H4 (cell line): Measurements from ENCODE around the gene DOC2B. TPM values are rescaled to one million over a fixed set of nuclear protein-coding genes. Genes with fewer than 3 reads are reported as not detected.
"Not testable (repeated sequence)": the region's sequence is repeated elsewhere in the genome, so short reads cannot be mapped to it uniquely, and the experiment has no call there.

Source experiments
- DNase-seq: peaks from one replicate; pipeline ENCODE4 v3.0.0-alpha.2; 2015; ENCODE audit warnings: low spot score
- total RNA-seq: library from RNA; depleted of rRNA; stranded (reverse); fragments of >200 nt; shearing (Covaris generic); gene quantifications from 2 replicates; pipeline ENCODE4 v1.2.3, GENCODE V29; 2014; rRNA removed

DOC2B gene
- total RNA-seq = not detected in 2 replicates

- DNase-seq = no peak
Observed at GRCh38 chr17:181245-182049, at the start of gene DOC2B. DOC2B (minus strand) TSS chr17:181650; CDS start chr17:181479, 171 bp downstream.

GRCh38 chr17:230395-230770 is 48.9 kb upstream of the DOC2B start:
- no peak for DNase-seq

- no peak for DNase-seq
Observed at GRCh38 chr17:229709-230394, 48.4 kb upstream of the DOC2B start.

GRCh38 chr17:228951-229708 is 47.7 kb upstream of the DOC2B start:
- no peak for DNase-seq

GRCh38 chr17:227946-228615 is 46.6 kb upstream of the DOC2B start:
- DNase-seq = no peak

- DNase-seq = no peak
Observed at GRCh38 chr17:227078-227945, 45.9 kb upstream of the DOC2B start.

GRCh38 chr17:226108-227077 is 44.9 kb upstream of the DOC2B start:
- no peak for DNase-seq

- DNase-seq = no peak
Observed at GRCh38 chr17:225551-225950, 44.1 kb upstream of the DOC2B start.

GRCh38 chr17:224576-224975 is 43.1 kb upstream of the DOC2B start:
- DNase-seq = not testable (repeated sequence)

GRCh38 chr17:223723-224471 is 42.4 kb upstream of the DOC2B start:
- no peak for DNase-seq

GRCh38 chr17:222172-222571 is 40.7 kb upstream of the DOC2B start:
- DNase-seq = no peak

- no peak for DNase-seq
Observed at GRCh38 chr17:219696-220095, 38.2 kb upstream of the DOC2B start.

GRCh38 chr17:218432-219110 is 37.1 kb upstream of the DOC2B start:
- no peak for DNase-seq

GRCh38 chr17:216625-217024 is 35.2 kb upstream of the DOC2B start:
- no peak for DNase-seq

- not testable (repeated sequence) for DNase-seq
Observed at GRCh38 chr17:215563-216478, 34.4 kb upstream of the DOC2B start.

- DNase-seq = no peak
Observed at GRCh38 chr17:214881-215331, 33.5 kb upstream of the DOC2B start.
